GM18861 (cell line): Measurements from ENCODE around the gene ITGA11.

Source experiments
- ATAC-seq: cut with Tn5 transposase; IDR thresholded peaks from one replicate; pipeline ENCODE4 v1.9.1; 2021; ENCODE audit not compliant: unreplicated experiment

Gene ITGA11

DNA sequence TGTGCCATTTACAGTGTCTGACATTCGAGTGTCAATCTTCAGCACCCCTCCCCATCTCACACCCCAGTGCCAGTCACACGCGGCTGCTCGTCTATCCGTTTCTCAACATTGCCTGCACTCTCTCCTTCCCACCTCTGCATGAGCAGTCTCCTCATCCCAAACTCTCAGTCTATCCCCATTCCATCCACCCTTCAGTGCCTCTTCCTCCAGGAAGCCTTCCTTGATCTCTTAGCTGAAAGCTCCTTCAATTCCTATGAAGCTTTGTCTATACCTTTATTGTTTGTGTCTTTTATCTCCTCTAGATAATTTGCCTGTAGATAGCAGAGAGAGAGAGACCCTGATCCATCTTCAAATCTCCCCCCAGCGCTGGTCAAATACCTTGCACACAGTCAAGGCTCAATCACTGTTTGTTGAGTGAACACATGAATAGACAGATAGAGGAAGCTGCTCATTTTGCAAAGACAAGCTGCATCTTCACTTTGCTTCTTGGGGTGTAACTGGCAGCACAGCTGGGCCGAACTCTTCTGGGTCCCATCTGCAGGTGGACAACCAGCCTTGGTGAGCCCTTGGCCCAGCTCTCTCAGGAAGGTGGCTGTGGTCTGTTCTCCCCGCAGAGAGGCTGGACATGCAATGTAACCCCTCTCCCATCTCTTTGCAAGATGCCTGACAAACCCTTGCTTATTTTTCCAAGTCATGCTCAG, 52.8 kb downstream of the ITGA11 start:
- ATAC-seq, result no peak

DNA sequence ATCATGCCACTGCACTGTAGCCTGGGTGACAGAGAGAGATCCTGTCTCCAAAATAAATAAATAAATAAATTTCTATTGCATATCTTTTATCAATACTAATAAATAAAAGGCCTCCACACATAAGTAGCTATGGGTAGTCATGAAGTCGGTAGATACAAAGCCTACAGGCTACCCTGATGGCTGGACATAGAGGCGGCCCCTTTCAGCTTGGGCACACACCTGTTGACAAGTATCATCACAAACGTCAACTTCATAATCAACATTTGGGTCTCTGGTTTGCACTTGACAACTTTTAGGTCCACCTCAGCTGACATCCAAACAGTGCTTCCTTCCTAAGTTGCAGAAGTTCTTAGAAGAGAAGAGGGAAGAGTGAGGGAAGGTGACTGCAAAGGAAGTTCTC, 53.4 kb downstream of the ITGA11 start:
- ATAC-seq, result no peak

DNA sequence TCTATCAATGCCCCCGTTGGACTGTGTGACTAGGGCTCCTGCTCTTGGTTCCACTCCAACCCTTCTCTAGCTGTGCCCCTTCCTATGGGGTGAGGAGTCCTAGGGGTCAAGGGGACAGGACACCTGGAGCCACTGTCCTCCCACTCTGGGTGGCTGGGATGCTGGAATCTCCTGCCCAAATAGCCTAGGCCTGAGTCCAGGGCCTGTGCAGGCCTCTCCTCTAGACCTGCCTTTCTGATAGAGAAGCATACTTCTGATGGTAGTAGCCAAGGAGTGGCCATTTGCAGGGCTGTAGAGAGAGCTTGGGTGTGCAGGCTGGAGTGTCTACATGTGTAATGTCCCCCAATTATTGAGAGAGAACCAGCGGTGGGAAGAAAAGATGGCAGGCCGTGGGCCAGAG, 54.2 kb downstream of the ITGA11 start:
- no peak for ATAC-seq

DNA sequence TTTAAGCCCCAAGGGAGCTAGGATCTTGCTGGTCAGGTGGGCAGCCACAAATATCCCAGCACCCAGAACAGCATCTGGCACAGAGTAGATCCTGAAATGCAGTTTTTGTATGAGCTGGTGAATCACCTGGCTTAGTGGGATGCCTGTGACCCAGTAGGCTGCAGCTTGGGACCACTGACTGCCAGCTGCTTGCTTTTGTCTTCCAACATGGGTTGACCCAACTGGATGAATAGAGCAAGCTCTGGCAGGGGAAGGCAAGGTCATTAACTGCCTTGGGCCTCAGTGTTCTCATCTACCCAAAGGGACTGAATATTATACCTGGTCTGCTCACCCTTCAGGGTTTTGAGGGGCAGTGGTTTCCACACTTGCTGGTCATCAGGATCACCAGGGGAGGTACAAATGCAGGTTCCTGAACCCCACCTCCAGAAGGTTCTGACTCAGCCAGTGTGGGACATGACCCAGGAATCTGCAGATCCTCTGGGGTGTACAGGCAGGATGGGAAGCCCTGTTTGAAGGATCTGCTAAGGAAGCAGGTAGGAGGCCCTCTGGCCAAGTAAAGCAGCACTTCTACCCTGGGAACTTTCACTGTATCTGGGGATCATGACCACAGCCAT, 55.4 kb downstream of the ITGA11 start:
- ATAC-seq, result no peak

DNA sequence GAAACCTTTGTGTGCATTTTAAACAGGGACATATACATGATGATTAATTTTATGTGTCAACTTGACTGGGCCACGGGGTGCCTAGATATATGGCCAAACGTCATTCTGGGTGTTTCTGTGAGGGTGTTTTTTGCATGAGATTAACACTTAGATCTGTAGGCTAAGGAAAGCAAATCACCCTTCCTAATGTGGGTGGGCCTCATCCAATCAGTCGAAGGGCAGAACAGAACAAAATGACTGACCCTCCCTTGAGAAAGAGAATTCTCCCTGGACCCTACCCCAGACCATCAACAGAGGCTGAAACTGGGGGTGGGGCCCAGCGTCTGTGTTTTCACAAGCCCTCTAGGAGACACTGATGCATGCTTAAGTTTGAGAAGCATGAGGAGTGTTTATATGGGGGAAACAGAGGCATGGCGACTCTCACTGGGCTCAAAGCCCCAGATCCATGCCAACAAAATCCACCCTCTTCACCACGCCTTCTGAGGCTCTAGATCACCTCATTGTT, 56.2 kb downstream of the ITGA11 start:
- ATAC-seq, result no peak

DNA sequence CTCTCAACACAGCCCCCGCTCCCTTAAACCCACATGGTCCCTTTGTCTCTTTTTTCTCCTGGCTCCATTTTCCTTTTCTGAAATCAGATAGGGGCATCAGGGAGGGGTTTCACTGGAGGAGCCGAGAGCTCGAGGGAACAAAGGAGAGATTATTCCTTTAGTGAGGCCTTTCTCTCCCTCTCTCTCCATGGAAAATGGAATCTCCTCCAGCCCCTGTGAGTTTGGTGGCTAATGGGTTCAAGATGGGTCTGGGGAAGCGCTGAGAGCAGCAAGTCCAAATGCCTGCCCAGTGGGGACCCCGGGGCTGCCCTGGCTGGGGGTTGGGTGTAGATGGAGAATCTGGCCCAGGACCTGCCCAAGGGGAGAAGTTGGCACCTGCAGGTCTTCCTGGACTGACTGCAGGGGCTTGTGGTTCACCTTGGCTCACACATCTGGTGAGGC, 56.8 kb downstream of the ITGA11 start:
- ATAC-seq, result no peak

DNA sequence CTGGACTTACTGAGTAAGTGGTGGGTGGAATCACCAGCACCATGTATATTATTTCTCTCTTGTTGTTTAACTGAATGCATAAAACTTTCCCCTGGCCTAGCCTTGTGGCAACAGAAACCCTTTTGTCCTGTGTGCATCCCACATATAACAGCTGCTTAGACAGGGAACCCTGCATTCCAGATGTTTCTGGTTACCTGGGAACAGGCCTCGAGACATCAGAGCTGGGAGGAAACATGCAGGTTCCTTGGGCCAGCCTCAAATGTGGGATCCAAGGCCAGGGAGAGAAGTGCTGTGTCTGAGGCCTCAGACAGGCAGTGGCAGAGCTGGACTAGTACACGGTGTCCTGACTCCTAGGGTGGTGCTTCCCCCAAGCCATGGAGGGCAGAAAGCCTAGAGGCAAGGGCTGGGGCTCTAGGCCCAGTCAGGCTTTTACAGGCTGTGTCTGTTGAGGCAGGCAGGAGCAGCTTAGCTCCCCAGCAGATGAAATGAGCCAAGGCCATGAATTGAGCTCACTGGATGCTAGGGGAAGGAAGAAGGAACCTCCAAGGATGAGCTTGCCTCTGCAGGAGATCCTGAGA, 57.7 kb downstream of the ITGA11 start:
- no peak for ATAC-seq

DNA sequence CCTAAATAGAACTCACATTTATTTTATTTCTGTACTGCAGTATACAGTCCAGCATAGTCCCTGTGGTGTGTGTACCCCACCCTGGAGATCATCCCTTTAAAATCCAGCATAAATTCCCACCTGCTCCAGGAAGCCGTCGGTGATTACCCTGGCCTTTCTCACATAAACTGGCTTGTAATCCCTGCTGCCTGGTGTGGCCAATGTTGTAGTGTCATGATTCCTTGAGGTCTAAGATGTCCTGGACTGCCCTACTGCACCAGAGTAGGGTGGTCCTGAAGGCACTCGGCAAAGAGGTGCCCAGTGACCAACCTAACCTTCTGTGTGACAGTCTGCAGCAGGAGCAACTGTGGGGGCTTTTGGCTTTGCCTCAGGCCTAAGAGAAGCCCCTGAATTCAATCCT, 58.9 kb downstream of the ITGA11 start:
- ATAC-seq, result no peak

DNA sequence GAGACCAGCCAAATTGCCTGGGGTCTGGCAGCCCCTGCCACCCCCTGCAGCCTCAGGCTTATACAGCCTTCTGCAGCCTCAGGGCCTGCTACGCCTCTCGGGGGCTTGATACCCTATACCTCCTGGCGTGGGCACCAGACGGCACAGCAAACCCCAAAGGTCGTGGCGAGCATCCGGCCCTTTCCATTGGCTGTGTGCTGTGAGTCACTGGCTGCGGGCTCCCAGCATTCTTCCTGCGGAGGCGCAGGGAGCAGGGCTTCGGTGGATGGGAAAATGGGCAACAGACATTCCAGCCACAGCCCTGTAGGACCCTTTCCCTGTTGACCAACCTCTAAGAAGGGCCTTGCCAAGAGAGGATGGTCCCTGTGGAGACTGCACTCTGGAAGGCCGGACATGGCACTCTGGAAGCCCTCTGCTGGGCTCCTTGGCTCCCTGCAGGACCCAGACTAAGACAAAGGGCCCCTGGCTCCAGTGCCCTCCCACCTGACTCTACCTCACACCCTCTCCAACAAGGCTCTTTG, 59.6 kb downstream of the ITGA11 start:
- ATAC-seq, result no peak

DNA sequence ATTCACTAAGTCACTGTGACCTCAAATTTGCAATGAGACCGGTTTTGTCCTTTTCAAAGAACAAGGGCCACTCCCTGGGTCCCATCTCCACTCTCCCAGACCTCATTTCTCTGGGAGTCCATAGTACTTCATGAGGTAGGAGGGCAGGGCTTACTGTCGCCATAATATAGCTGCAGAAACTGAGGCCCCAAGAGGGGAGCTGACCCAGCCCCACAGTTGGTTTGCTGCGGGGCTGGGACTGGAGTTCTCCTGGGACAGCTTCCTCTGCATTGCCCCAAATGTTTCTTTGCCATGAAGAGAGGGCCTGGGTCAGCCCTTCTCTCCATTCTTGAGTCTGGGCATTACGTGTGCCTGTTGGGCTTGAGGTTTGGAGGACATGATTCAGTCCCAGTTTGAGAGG, 60.1 kb downstream of the ITGA11 start:
- no peak for ATAC-seq

DNA sequence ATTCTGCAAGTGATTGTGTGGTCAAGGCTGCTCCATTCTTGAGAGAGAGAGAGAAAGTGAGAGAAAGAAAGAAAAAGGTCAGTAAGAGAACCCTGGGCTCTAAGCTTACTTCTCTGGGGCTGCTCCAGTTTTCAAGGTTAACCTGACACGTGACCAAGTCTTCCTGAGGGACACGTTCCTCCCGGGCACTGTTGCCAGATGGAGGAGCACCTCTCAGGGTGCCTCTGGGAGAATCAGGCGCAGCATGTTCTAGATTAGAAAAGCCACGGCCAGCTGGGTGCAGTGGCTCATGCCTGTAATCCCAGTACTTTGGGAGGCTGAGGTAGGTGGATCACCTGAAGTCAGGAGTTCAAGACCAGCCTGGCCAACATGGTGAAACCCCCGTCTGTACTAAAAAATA, 60.8 kb downstream of the ITGA11 start:
- ATAC-seq, result no peak

DNA sequence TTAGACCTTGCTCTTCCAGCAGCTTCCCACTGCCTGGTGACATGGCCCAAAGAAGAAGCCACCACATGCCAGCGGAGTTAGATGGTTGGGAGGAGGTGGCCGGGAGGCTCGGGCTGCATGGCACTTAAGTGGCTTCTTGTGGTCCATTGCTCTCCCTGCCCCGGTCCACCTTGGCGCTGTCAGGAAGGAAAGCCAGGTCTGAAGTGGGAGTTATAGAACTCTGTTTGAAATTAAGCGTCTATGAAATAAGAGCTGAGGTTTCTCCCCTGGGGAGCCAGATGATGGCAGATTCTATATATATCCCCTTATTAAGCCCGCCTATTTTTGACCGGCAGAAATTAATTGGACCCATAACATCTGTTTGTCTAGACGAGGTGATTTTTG, 61.2 kb downstream of the ITGA11 start:
- no peak for ATAC-seq

DNA sequence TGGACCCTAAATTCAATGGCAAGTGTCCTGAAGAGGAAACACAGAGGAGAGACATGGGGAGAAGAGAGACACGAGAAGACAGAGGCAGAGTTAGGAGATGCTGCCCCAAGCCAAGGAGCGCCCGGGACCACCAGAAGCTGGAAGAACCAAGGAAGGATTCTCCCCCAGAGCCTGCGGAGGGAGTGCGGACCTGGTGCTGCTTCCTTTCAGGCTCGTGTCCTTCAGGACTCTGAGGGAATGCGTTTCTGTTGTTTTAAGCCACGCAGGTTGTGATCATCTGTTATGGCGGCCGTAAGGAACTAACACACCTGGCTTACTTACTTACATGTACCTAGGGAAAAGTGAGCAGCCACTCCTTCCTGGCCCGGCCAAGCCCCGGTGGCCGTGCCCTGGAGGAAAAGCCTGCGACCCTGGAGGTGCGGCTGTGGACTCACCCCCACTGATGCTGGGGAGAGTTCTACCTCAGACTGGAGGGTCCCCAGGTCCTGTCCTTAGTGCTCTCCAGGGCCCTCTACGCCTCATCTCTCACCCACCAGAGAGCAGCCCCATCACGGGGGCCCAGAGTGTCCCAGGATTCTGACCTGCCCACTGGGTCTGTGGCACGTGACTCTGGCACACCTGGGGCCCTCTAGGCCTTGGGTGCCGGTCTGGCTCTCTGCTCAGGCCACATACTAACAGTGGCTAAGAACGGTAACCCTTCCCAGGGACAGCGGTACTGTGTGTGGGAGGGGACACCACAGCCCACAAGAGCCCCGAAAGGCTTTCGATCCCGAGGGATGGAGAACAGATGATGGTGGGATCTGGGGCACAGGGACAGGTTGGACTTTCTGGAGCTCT, 61.8 kb downstream of the ITGA11 start:
- ATAC-seq, result no peak

DNA sequence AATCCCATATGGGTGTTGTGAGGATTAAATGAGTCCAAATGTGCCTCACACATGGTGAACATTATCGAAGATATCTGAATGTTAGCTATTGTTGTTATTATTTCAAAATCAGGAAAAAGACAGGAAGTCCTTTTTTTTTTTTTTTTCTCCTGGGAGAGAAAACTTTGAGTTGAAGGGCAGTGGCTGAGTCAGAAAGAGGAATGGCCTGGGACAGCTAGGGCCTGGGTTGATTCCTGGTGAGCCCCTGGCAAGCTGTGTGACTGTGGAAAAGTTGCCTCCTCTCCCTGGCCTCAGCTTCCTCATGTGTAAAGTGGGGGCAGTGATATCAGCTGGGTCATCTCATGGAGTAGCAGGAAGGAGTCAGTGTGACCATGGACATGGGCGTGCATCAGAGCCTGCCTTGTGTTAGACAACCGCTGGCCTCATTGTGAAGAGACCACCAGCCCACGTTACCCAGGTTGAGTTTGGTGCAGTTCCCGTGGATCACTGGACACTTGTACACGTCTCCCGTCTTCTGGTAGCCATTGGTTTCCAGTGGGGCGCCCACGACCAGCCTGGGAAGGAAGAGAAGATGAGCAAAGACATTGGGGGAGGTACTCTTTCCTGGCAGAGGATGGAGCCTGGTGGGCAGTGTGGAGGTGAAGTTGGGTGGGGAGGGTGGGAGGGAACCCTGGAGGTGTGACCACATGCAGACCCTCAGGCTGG, 63.1 kb downstream of the ITGA11 start:
- no peak for ATAC-seq

DNA sequence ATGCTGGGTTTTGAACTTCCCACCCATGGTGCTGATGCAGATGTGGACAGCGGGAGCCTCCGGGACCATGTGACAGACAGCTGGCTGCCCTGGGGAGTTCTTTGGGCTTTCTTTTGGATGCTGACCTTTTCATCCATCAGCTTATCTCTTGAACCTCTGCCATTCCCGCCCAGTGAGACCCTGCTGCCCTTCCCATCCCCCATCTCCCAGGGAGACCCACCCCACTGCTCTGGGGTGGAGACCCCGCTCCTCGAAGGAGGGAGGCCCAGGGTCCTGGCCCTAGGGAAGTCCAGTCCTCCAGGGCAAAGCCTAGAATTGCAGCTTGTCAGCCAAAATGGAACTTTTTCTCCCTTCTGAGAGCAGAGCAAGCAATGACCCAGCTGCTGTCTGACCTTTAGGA, 64.0 kb downstream of the ITGA11 start:
- ATAC-seq, result no peak

DNA sequence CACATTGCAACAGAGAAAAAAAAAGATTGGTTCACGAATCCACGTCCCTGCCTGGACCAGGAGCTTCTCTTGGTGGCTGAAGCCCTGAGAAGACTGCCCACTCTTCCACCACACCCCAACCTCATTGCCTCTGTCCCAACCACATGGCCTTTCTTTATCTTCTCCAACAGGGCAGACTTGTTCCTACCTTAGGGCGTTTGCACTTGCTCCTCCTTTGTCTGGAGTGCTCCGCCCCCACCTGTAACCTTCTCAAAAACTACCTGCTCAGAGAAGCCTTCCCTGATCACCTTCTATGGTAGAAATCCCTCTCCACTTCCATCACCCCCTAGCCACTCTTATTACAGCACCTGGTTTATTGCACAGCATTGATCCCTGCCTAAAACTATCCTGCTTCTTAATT, 64.7 kb downstream of the ITGA11 start:
- ATAC-seq, result no peak

DNA sequence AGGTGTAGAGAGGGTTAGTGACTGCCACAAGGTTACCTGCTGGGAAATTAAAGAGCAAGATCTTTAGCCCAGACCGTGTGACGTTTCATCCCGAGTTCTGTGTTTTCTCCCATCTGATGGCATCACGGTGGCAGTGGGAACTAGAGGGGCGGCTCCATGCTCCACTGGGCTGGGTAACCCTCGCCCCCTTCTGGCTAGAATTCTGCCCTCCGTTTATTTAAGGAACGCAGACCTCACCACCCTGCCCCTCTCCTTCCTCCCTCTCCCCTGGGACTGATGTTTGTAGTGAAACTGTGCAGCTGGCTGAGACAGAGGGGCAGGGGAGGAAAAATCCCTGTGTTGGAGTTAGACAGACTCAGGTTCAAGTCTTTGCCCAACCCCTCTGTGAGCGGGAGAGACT, 65.6 kb downstream of the ITGA11 start:
- no peak for ATAC-seq

DNA sequence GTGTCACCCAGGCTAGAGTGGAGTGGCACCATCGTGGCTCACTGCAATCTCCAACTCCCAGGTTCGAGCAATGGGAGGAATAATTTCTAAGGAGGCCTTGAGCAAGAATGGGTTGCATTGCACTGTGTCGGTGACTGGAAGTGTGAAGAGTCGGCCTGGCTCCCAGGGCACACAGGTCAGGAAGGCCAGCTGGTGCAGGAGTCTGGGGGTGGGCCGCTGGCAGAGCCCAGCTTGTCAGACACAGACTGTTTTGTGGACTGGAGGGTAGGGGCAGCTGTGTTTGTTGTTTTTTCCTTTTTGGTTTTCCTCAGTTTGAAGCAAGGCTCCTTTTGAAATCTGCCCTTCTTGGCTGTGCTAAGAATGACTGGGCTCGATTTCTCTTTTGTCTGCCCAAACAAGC, 66.2 kb downstream of the ITGA11 start:
- ATAC-seq, result no peak

DNA sequence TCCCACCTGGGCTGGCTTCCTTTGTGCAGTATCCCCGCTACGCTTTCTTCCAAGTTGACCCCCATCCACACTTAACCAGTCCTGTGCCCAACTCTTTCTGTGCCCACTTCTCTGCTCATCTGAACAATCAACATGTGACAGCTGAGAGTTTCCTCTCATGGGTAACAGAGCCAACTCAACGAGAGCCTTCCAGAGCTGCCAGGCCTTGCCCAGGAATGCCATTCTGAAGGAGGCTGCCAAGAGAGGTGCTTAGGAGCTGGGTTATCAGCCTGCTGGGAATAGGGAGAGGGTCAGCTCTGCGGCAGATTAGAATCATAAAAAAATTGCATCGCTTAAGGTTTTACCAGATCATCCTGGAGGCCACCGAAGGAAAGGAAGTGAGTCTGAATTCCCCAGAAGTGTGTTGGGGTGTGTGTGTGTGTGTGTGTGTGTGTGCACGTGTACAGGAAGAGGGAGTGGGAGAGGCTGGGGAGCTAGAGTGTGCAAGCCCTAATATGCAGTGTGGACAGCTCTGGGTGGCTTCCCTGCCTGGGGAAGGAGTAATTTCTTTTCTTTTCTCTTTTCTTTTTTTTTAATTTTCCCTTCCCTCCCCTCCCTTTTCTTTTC, 66.7 kb downstream of the ITGA11 start:
- no peak for ATAC-seq

DNA sequence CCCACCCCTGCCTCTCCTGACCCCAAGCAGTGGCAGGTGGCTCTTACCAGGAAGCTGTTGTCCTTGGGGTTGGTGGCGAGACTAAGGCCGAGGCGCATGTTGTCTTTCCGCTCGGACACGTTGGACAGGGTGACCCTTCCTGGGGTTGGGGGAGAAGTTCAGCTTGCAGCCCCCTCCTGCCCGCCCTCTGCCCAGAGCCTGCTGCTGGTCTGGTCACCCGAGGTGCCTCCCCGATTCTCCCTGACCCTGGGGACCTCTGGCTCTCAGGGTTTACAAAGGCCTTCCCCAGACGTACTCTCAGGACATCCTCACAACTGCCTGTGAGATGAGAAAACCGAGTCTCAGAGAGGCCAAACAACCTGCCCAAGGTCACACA, 67.3 kb downstream of the ITGA11 start:
- no peak for ATAC-seq
